Stimulated activated CD4-positive, alpha-beta T cell treated with anti-CD3 and anti-CD28 coated beads, TNF-alpha, amount 100 ng/mL, for 48 hours (primary cell): ENCODE results near the gene PRDX3.

ENCODE experiments used
- DNase-seq, 3 donors: peaks; one replicate each; pipeline ENCODE4 v3.0.0-alpha.2; 2020; ENCODE audit warnings: low read depth in 3 of 3

Gene PRDX3

GRCh38 chr10:119178372-119179119 is at the start of gene PRDX3:
TSS of gene PRDX3 (minus strand) at chr10:119178812. CDS start at chr10:119178790, 22 bp downstream.
- DNase-seq, result peak; percentile 86 to 97 (median 89)

GRCh38 chr10:119227825-119228224 is 49.2 kb upstream of the PRDX3 start:
- DNase-seq, result no peak

DNA sequence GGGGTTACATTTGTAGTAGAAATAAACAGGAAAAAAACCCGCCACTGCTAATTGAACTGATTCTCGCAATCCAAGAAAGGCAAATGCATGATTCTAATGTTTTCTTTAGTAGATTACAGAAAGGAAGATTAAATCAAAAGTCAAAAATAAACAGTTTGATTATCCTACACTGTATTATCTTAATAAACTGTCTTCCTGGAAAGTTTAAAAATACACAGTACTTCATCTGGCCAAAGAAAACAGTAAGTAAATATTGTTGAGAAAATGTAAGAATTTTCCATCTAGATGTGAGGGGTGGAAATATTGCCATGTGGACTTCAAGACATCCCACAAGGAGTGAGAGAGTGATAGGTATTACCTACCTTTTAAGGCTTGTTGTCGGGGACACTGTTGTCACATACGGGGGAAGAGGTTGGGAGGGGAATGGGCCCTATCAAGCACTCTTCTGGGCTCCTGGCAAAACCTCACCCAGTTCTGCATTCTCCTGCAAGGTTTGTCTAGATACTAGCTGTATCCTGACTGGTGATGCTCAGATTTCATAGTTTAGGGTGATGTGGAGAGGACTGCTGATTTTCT is 46.6 kb upstream of the PRDX3 start:
- no peak for DNase-seq

DNA sequence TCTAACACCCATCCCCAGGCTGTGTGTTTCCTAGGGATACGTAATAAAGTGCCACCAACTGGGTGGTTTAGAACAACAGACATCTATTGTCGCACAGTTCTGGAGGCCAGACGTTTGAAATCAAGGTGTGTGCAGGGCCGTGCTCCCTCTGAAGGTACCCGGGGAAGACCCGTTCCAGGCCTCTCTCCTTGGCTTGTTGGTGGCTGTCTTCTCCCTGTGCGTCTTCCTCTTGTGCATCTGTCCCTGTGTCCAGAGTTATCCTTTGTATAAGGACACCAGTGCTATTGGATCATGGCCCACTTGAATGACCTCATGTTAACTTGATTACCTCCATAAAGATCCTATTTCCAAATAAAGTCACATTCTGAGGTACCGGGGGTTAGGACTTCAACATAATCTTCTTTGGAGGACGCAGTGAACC is 44.4 kb upstream of the PRDX3 start:
- no peak for DNase-seq

DNA sequence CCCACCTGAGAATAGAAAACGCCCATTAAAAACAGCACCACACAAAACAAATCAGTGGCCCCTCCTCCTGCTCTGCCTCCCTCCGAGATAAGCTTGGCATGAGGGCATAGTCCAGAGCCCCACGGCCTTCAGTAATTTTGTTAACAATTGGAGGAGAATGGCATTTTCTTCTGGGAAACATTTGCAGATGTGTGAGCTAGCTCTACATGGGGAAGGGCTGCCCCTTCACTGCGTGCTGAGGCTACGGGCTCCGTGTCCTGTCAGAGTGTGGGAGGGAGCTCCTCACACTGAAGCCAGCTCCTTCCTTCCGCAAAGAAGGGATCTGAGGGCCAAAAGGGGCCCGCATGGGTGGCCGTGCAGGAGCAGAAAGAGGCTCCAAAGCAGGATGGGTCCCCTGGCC is 43.9 kb upstream of the PRDX3 start:
- DNase-seq, result no peak

GRCh38 chr10:119221666-119222065 is 43.1 kb upstream of the PRDX3 start:
- no peak for DNase-seq

GRCh38 chr10:119221201-119221600 is 42.6 kb upstream of the PRDX3 start:
- DNase-seq, result no peak

DNA sequence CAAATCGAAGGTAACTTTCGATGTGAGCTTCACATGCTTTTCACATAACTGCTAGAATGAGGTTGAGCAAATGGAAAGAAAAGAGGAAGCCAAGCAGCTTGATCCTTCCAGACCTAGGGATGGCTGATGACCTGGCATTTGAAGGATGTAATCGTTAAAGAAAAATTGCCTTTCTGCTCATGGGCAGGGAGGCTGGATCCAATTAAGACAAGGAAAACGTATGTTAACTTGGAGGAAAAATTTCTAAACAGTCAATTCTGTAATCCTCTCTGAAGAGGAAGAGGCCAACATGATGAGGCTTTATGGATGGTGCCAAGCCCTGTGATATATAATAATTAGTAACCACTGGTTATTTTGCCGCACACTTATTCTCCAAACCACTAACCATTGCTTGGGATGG is 41.3 kb upstream of the PRDX3 start:
- no peak for DNase-seq

GRCh38 chr10:119217991-119218490 is 39.4 kb upstream of the PRDX3 start:
- no peak for DNase-seq

DNA sequence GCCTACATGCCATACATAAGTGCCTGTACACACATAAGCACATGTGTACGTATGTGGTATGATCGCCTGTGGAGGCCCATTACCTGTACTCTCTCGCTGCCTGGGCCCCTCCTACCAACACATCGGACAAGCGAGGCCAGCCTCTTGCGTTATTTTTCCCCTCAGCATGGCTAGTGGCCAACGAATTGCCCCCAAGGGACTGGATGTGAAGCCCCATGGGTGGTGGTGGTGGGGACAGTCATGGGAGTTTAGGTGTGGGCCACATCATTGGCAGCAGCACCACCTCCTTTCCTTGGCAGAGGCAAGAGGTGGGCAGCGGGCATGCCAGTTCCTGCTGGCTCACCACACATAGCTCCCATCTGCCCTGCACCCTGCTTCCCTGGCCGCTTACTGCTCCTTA is 38.8 kb upstream of the PRDX3 start:
- DNase-seq, result no peak

- DNase-seq, result no peak
Observed at GRCh38 chr10:119216127-119216526, 37.5 kb upstream of the PRDX3 start.

DNA sequence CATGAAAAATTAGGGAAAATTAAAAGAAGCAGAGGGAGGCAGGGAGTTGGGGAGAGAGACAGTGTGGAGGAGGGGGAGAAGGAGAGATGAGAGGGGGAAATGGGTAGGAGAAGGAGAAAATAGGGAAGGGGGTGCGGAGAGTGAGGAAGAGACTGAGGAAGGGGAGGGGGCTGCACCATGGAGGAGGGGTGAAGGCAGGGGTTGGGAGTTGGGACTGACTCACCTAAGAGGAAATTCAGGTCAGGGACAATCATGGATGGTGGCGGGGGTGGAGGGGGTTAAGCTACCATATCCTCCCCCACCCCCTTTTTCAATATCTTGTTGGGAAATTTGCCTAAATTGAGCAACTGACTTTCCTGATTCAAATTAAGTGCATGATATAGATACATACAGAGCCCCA is 36.8 kb upstream of the PRDX3 start:
- DNase-seq, result no peak

- no peak for DNase-seq
Observed at GRCh38 chr10:119211625-119212441, 33.2 kb upstream of the PRDX3 start.

- DNase-seq, result no peak
Observed at GRCh38 chr10:119211176-119211575, 32.6 kb upstream of the PRDX3 start.

- DNase-seq, result no peak
Observed at GRCh38 chr10:119210633-119211032, 32.0 kb upstream of the PRDX3 start.

DNA sequence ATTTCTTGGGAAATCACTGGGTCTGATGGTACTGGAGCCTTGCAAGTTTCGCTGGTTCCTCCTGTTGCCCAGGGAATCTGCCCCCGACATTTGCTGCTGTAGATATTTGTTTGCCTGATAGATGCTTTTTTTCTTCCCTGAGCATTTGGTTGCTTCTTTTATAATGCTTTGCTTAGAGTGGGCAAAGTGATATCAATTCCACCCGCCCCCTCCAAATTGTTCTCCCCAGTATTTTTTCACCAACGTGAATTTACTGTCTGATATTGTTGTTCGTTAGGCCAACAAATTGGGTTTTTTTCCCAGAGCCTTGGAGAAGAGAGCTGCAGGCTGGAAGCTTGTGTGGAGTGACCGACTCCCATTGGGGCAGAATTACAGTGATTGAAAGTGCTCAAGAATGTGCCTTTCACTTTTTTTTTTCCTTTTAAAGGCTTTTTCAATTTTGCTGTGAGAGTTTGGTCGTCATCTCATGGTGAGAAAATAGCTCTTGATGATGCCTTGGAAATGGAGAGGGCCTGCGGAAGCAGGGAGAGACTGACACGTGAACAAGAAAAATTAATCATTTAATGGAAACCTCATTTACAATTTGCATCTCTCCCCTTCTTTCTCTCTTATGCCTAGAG is 31.2 kb upstream of the PRDX3 start:
- DNase-seq, result no peak

DNA sequence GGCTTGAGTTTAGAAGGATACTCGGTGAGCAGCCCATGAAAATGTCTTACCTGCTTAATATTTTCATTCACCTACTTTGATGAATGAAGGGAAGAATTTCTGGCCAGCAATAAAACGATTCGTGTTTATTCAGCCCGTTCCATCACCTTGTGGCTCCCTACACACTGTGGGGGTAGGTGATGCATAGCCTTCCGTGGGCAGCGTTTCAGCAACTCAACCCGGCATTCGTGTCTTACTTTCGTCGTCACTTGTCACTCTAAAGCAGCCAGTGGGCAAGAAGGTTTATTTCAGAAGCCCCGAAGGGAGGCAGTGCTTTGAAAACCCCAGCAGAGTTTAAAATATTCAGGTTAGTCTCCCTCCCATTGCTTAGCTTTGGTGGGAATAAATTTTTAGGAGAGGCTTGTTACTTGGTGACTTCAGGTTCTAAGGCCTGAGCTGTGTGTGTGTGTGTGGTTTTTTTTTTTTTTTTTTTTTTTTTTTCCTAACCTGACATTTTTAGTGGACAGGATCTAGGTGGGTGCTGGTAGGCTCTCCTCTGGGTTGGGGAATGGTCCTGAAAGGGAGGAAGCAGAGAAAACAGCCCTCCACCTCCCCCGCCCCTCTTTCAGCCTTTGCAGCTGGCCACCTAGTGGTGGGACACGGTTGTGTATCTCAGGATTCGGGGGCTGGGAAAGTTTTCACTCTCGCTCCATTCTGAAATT is 30.6 kb upstream of the PRDX3 start:
- peak; percentile 49 to 51 (median 50) for DNase-seq

GRCh38 chr10:119208553-119208940 is 29.9 kb upstream of the PRDX3 start:
- DNase-seq, result no peak

GRCh38 chr10:119207713-119208552 is 29.3 kb upstream of the PRDX3 start:
- DNase-seq, result no peak

DNA sequence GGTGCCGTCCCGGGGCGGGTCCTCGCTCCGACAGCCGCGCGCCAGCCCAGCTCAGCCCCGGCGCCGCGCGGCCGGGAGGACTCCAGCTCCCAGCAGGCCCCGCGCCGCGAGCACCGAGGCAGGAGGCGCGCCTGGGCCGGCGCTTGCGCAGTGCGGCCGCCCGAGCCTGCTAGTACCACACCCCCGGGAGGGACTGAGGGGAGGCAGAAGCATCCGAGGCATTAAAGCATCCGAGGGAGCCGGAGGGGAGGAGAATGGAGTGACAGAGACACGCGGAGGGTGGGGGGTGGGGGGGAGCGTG is 28.7 kb upstream of the PRDX3 start, which contains the start of gene GRK5:
Gene GRK5 (plus strand): TSS at position 206 of the 301 bp plus-strand sequence. CDS start 347 bp downstream, outside the sequence.
- peak; percentile 86 to 93 (median 88) for DNase-seq
